ENCODE measurements around the gene EGFL7.

The EGFL7 gene

GRCh38 chr9:136718345-136719194 is 55.9 kb downstream of the EGFL7 start:
- no peak for DNase-seq

GRCh38 chr9:136719195-136719880 is 56.6 kb downstream of the EGFL7 start:
- DNase-seq = no peak

GRCh38 chr9:136720251-136720897 is 57.7 kb downstream of the EGFL7 start:
- DNase-seq = no peak

GRCh38 chr9:136720898-136721338 is 58.2 kb downstream of the EGFL7 start:
- DNase-seq = no peak

- no peak for DNase-seq
Observed at GRCh38 chr9:136721339-136722092, 58.8 kb downstream of the EGFL7 start.
